ENCODE measurements around the gene EIF4G1. TPM values are rescaled to one million over a fixed set of nuclear protein-coding genes. Genes with fewer than 3 reads are reported as not detected.

The EIF4G1 gene
- total RNA-seq, 1 experiment from 2014 or later, result 532 TPM

- Histone ChIP-seq H2BK120ac (ENCODE audit: low read depth, low read length, poor library complexity, severe bottlenecking) (no peak overlapping the region), H3K4me2 (ENCODE audit: insufficient read depth, insufficient read length, low read length) (peak overlapping the region; percentile 97), H2BK12ac (ENCODE audit: insufficient read length, low read depth, low read length) (no peak overlapping the region), H3K23me2 (ENCODE audit: insufficient read length, low read depth, low read length, poor library complexity, severe bottlenecking) (peaks cover 10% of the 10 kb centered on the region), H3K79me2 (ENCODE audit: insufficient read depth, low read length) (peaks cover 42% of the 10 kb centered on the region), H3K27ac (ENCODE audit: insufficient read length, low read depth, low read length) (no peak overlapping the region), H2AK5ac (ENCODE audit: insufficient read length, low read length) (no peak overlapping the region), H3K79me1 (ENCODE audit: insufficient read depth, low read depth, low read length, poor library complexity, severe bottlenecking) (peaks cover 6% of the 10 kb centered on the region), H3K27me3 (ENCODE audit: insufficient read depth, low read length) (no peaks in the 10 kb centered on the region), H4K5ac (ENCODE audit: insufficient read length, low read depth, low read length) (no peak overlapping the region), H3K23ac (ENCODE audit: insufficient read length, low read depth, low read length) (no peak overlapping the region), H2BK5ac (ENCODE audit: insufficient read length, low read length) (no peak overlapping the region), H3K18ac (ENCODE audit: insufficient read length, low read depth, low read length) (no peak overlapping the region), H2BK20ac (ENCODE audit: low read depth, low read length, poor library complexity, severe bottlenecking) (no peak overlapping the region), H2BK15ac (ENCODE audit: low read depth, low read length) (no peak overlapping the region), H3K9ac (ENCODE audit: extremely low read depth, insufficient read length, low read length) (peak overlapping the region; percentile 85), H4K20me1 (ENCODE audit: control insufficient read depth, insufficient read depth, insufficient read length) (no peaks in the 10 kb centered on the region), H3K9me3 (ENCODE audit: control insufficient read depth, low read depth, low read length) (no peaks in the 10 kb centered on the region), H3K56ac (ENCODE audit: insufficient read length, low read depth, low read length) (no peak overlapping the region), H3K14ac (ENCODE audit: insufficient read depth, low read length) (peak overlapping the region; percentile 68), H3K4me1 (ENCODE audit: insufficient read depth, low read length) (peaks cover 8% of the 10 kb centered on the region; the same call in 1 of the 2 replicates), H4K91ac (ENCODE audit: insufficient read length, low read depth, low read length) (no peak overlapping the region), H3T11ph (ENCODE audit: low read length) (no peak overlapping the region), H3K4ac (ENCODE audit: low read depth, low read length) (no peak overlapping the region), H4K8ac (replicated peaks; ENCODE audit: insufficient read length, low read depth, low read length) (no peak overlapping the region), H2AFZ (ENCODE audit: low read length) (no peak overlapping the region)
- Mint-ChIP-seq H3K4me3 (peak overlapping the region; percentile 87 to 93), H3K27ac (peak overlapping the region in 2 of 3 experiments; percentile 55 to 96; a peak in 3 of 7 replicates), H3K4me1 (peaks cover 26 to 27% of the 10 kb centered on the region in 2 experiments), H3K27me3 (ENCODE audit: low read depth) (no peaks in the 10 kb centered on the region), H3K9me3 (no peaks in the 10 kb centered on the region), H3K36me3 (ENCODE audit: insufficient read depth in 1 of 3, low read depth in 3 of 3) (peaks cover 24 to 46% (median 33%) of the 10 kb centered on the region in 3 experiments; a peak in 6 of 7 replicates)
- WGBS (ENCODE audit: extremely low coverage, insufficient read length, low lambda C conversion rate), result no CpG with 5 or more reads among the region's 6 CpGs
- TF ChIP-seq CTCF (conservative IDR thresholded peaks at IDR 0.05), result no peak
- no peak for DNase-seq
These were observed 1.1 kb downstream of the EIF4G1 start for GRCh38 chr3:184315543-184315867.
